ENCODE data around the gene PLXDC2.

Gene PLXDC2

DNA sequence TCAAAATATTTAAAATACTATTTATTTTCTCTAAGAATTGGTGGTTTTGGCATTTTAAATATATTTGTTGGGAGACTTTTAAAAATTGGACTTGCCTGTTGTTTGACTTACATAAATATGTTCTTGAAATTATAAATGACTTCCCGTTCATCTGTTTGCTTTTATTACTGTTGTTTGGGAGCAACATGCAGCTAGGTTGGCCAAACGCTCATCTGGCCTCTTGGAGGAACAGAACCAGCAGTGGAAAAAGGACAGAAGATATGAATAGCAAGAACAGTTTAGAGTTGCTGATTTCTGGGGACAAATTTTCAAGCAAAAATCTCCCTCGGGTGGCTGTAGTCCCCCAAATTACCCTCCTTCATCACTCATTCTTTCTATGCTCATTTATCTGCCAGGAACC lies 41.6 kb downstream of the PLXDC2 start:
- no peak for DNase-seq (ENCODE audit: low spot score)

GRCh38 chr10:19860107-19860506 lies 43.9 kb downstream of the PLXDC2 start:
- no peak for DNase-seq (ENCODE audit: low spot score)

GRCh38 chr10:19862811-19863515 lies 46.7 kb downstream of the PLXDC2 start:
- no peak for DNase-seq (ENCODE audit: low spot score)

GRCh38 chr10:19865676-19866075 lies 49.4 kb downstream of the PLXDC2 start:
- no peak for DNase-seq (ENCODE audit: low spot score)

DNA sequence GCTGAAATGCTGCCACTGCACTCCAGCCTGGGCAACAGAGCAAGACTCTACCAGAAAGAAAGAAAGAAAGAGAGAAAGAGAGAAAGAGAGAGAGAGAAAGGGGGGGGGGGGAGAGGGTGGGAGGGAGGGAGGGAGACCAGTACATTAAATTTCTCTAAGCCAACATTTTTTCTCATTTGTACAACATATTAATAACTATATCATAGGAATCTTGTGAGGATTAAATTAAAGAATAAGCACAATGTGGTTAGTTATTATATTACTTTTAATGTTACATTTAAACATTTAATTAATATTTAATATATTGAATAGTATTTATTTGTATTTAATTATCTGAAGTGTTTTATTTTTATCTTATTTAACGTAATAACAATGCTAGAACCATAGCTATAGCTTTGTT lies 53.1 kb downstream of the PLXDC2 start:
- no peak for DNase-seq (ENCODE audit: low spot score)

GRCh38 chr10:19872504-19873271 lies 56.5 kb downstream of the PLXDC2 start:
- DNase-seq (ENCODE audit: low spot score), result no peak

DNA sequence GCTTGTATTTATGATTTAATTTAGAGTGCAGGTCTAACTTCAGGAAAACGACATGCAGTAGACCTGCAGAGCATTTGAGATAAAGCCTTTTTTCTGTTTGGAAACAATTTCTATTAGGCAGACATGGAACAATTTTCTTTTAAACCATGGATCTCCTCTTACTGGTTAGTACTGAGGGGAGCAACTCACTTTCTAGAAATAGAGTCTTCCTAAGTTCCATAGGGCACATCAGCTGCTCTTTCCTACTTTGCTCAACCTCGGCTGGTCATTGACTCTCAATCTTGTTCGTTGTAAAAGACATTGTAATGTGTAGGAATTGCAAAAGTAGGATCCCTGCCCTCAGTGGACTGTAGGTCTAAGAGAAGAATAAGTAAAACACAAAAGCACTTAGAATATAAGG lies 58.0 kb downstream of the PLXDC2 start:
- DNase-seq (ENCODE audit: low spot score), result no peak

DNA sequence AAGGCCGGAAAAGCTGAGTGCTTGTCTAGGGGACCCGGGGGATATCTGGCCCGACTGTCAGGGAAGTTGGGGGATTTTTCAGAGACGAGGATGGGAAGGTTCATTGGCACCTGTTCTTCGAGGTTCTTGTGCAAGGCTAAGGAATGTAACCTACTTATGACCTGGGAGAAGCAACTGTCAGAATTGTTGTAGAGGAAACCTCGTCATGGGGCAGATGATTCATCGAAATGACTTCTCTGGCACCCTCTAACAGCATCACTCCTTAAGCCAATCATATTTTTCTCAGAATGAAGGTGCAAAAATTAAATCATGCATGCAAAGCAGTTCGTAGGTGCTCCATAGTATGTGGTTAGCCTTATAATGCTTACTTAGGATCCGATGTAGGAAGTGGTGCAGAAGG lies 58.6 kb downstream of the PLXDC2 start:
- DNase-seq (ENCODE audit: low spot score), result no peak

- no peak for DNase-seq (ENCODE audit: low spot score)
Measured at GRCh38 chr10:19876570-19876969, 60.3 kb downstream of the PLXDC2 start.

- DNase-seq (ENCODE audit: low spot score), result no peak
Measured at GRCh38 chr10:19877466-19878255, 61.4 kb downstream of the PLXDC2 start.

GRCh38 chr10:19882621-19883020 lies 66.4 kb downstream of the PLXDC2 start:
- DNase-seq (ENCODE audit: low spot score), result no peak

- no peak for DNase-seq (ENCODE audit: low spot score)
Measured at GRCh38 chr10:19888061-19888660, 71.9 kb downstream of the PLXDC2 start.

DNA sequence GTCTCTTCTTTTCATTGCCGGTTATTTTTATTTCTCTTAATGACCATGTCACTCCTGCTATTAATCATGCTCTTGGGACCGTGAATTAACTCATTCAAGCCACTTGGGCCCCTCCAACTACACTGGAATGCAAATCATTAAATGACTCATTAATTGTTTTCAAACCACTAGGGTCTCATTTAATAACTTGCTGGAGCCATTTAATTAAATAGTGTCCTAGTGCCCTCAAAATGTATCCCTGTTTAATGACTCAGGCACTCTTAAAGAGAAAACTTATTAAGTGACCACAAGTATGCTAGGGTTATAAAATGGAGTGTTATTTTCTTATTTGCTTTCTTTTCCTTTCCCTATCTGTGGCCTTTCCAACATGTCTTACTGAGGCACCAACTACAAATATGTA lies 73.0 kb downstream of the PLXDC2 start:
- DNase-seq (ENCODE audit: low spot score), result no peak

GRCh38 chr10:19891429-19891828 lies 75.2 kb downstream of the PLXDC2 start:
- no peak for DNase-seq (ENCODE audit: low spot score)

GRCh38 chr10:19892270-19892669 lies 76.0 kb downstream of the PLXDC2 start:
- no peak for DNase-seq (ENCODE audit: low spot score)

DNA sequence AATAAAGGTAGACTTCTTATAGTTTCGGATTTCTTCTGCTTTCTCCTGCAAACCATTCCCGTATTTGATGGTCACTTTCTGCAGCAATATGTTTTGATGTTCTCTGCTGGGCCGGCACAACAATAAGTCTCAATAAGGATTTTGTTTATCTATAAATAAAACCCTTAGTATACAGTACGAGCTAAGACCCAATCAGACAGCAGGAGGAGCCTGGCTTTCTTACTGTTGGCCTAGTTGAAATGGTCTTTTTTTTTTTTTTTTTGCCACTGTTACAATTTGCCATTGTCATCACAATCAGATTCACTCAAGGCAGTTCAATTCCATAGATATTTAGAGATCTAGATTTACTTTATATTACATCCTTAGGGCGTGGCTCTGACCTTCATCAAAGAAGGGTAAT lies 76.4 kb downstream of the PLXDC2 start:
- DNase-seq (ENCODE audit: low spot score), result no peak

- DNase-seq (ENCODE audit: low spot score), result no peak
Measured at GRCh38 chr10:19895500-19895899, 79.3 kb downstream of the PLXDC2 start.

DNA sequence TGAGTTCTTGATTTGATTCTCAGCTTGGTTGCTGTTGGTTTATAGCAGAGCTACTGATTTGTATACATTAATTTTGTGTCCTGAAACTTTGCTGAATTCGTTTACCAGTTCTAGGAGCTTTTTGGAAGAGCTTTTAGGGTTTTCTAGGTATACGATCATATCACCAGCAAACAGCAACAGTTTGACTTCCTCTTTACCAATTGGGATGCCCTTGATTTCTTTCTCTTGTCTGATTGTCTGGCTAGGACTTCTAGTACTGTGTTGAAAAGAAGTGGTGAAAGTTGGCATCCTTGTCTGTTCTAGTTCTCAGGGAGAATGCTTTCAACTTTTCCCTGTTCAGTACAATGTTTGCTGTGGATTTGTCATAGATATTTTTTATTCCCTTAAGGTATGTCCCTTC lies 86.2 kb downstream of the PLXDC2 start:
- DNase-seq (ENCODE audit: low spot score), result no peak

DNA sequence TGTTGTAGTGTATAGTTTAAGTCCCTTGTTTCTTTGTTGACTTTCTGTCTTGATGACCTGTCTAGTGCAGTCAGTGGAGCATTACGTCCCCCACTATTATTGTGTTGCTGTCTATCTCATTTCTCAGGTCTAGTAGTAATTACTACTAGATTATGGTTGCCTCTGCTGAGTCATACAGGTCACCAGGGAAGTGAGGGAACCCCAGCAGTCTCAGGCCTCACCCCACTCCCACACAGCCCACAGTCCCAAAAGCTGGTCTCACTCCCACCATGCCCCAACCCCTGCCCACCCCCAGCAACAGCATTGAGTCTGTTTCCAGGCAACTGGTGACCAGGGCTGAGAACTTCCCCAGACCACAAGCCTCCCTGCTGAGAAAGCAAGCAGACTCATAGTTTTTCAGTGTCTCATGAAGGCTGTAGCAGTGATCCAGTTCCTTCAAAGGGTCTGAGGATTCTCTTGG lies 88.0 kb downstream of the PLXDC2 start:
- DNase-seq (ENCODE audit: low spot score), result no peak

GRCh38 chr10:19906108-19906791 lies 90.0 kb downstream of the PLXDC2 start:
- no peak for DNase-seq (ENCODE audit: low spot score)

DNA sequence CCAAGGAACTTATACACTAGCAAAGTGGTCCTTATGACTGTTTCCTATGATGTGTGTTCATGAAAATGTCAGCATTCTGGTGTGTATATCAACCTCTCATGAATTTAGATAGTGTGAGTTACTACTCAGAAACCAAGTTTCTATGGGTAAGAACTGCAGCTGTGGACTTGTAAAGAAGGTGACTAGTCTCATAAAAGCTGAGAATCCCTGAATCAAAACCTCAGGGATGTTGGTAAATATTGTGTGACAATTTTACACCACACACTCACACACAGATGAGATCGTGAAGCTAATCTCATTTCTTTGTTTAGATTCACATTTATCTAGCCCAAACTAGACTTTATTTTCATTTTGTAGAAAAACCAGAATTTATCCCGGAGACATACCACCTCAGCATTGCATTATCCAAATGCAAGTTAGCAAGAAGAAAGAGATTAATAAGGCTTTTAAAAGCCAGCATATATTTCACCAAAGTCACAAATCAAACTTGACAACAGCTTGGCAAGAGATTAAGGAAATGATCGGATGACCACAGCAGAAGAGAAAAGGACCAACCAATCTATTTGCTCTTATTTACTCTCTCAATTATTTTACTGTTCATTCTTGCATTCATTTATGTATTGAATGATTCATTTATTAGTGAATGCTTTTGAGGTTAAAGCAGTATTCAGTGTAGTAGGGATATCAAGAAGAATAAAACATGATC lies 92.9 kb downstream of the PLXDC2 start:
- DNase-seq (ENCODE audit: low spot score), result no peak

Measured in HuH-7.5 (cell line).